HCT116 (cell line): Measurements from ENCODE around the gene ISM1. TPM values are rescaled to one million over a fixed set of nuclear protein-coding genes. Genes with fewer than 3 reads are reported as not detected.

Experiments
- ATAC-seq: fragments of 200-7000 bp; cut with Tn5 transposase; 2 replicates; pipeline ENCODE4 v1.9.1; 2020; ENCODE audit warnings: mild to moderate bottlenecking, moderate library complexity
- BruUV-seq: library from RNA; stranded (reverse); fragments of 400-500 nt; replicated peaks from 2 replicates; lab custom pipeline; 2021; lab: Mats Ljungman, UMichigan
- CTCF ChIA-PET: fragments of 300-600 bp; sonication (Branson Sonifier 250); formaldehyde crosslinking; loops from one replicate; lab custom pipeline; 2021; ENCODE audit warnings: antibody characterized with exemption; lab: Charles Lee
- POLR2A ChIA-PET: fragments of 300-600, 350-600 bp; sonication (Branson Sonifier 250); formaldehyde crosslinking; loops from one replicate; lab custom pipeline; 2021; ENCODE audit warnings: antibody characterized with exemption; lab: Charles Lee
- RAD21 ChIA-PET, 2 experiments: fragments of 300-600 bp; sonication (Branson Sonifier 250); formaldehyde crosslinking; loops; one replicate each; lab custom pipeline; 2023; ENCODE audit warnings: low total read pairs in 2 of 2; ENCODE audit not compliant: uncharacterized antibody in 2 of 2, unreplicated experiment in 2 of 2, low non-redundant PET in 1 of 2; lab: Charles Lee
- DNase-seq: peaks from one replicate; pipeline ENCODE4 v3.0.0-alpha.2; 2010; ENCODE audit warnings: low read depth, low spot score
- H2AFZ ChIP-seq: fragments of 200-600 bp; shearing (Covaris generic), sonication (generic); 2 replicates; pipeline ENCODE4 v1.6.1; 2017; ENCODE audit warnings: low read depth, mixed run types, mixed read lengths, antibody characterized with exemption, low read length; ENCODE audit not compliant: poor library complexity, severe bottlenecking
- H3K27ac ChIP-seq: 2 replicates; pipeline ENCODE4 v1.5.1; 2012; ENCODE audit warnings: low read depth, low read length
- H3K27me3 ChIP-seq: fragments of 200-600 bp; sonication (generic); 2 replicates; pipeline ENCODE4 v1.6.1; 2016; ENCODE audit warnings: mixed run types, low read length, mixed read lengths; ENCODE audit not compliant: insufficient read depth
- H3K36me3 ChIP-seq, 2 experiments: fragments of 200-500 bp in 1 of 2; fragments of 200-600 bp in 1 of 2; sonication (Bioruptor generic) in 1 of 2; sonication (generic) in 1 of 2; 2 replicates each; pipeline versions ENCODE4 v1.5.1 to v1.6.1; 2014 to 2016; ENCODE audit warnings: low read length in 2 of 2, inconsistent platforms in 1 of 2, mixed read lengths in 1 of 2, mixed run types in 1 of 2; ENCODE audit not compliant: insufficient read depth in 2 of 2, control insufficient read depth in 1 of 2
- H3K4me1 ChIP-seq, 2 experiments: fragments of 200-600 bp in 1 of 2; sonication (generic) in 1 of 2; 2 replicates each; pipeline versions ENCODE4 v1.5.1 to v1.6.1; 2012 to 2017; ENCODE audit warnings: low read length in 2 of 2, inconsistent platforms in 1 of 2, mild to moderate bottlenecking in 1 of 2, mixed read lengths in 1 of 2, mixed run types in 1 of 2, moderate library complexity in 1 of 2; ENCODE audit not compliant: insufficient read depth in 2 of 2, control insufficient read depth in 1 of 2
- H3K4me2 ChIP-seq: fragments of 200-600 bp; sonication (generic); 2 replicates; pipeline ENCODE4 v1.6.1; 2017; ENCODE audit warnings: mixed run types, low read length, mixed read lengths
- H3K4me3 ChIP-seq, 2 experiments: fragments of 200-600 bp in 1 of 2; sonication (generic) in 1 of 2; replicated peaks in 1 of 2; 2 replicates each; pipeline ENCODE4 v1.5.1; 2011 to 2016; ENCODE audit warnings: low read length in 2 of 2, control low read depth in 1 of 2, low read depth in 1 of 2, mild to moderate bottlenecking in 1 of 2, mixed read lengths in 1 of 2, mixed run types in 1 of 2
- H3K79me2 ChIP-seq: fragments of 200-600 bp; sonication (generic); 2 replicates; pipeline ENCODE4 v1.6.1; 2017; ENCODE audit warnings: mild to moderate bottlenecking, mixed run types, low read length, moderate library complexity, mixed read lengths; ENCODE audit not compliant: insufficient read depth
- H3K9ac ChIP-seq: fragments of 200-600 bp; sonication (generic); 2 replicates; pipeline ENCODE4 v1.6.1; 2016; ENCODE audit warnings: low read length, mixed read lengths
- H3K9me2 ChIP-seq: fragments of 200-600 bp; sonication (generic), shearing (Covaris generic); 2 replicates; pipeline ENCODE4 v1.6.1; 2017; ENCODE audit warnings: mixed run types, mild to moderate bottlenecking, moderate library complexity; ENCODE audit not compliant: insufficient read depth
- H3K9me3 ChIP-seq, 2 experiments: fragments of 200-500 bp in 1 of 2; fragments of 200-600 bp in 1 of 2; sonication (Bioruptor generic) in 1 of 2; sonication (generic) in 1 of 2; 2 replicates each; pipeline ENCODE4 v1.6.1; 2014 to 2017; ENCODE audit warnings: low read length in 2 of 2, mixed read lengths in 2 of 2, inconsistent platforms in 1 of 2, low read depth in 1 of 2, mild to moderate bottlenecking in 1 of 2, mixed run types in 1 of 2, moderate library complexity in 1 of 2; ENCODE audit not compliant: control insufficient read depth in 1 of 2, insufficient read depth in 1 of 2
- H4K20me1 ChIP-seq: fragments of 200-600 bp; sonication (generic), shearing (Covaris generic); 2 replicates; pipeline ENCODE4 v1.6.1; 2017; ENCODE audit warnings: mixed run types, mild to moderate bottlenecking, moderate library complexity; ENCODE audit not compliant: insufficient read depth
- EZH2 ChIP-seq: fragments of 200-600 bp; sonication (generic); IDR thresholded peaks from 2 replicates; pipeline ENCODE4 v1.6.1; 2017; ENCODE audit warnings: antibody characterized with exemption, mixed run types
- RAD21 ChIP-seq: IDR thresholded peaks from 2 replicates; pipeline ENCODE4 v1.6.1; 2012; ENCODE audit warnings: low read depth, mild to moderate bottlenecking
- SRF ChIP-seq: IDR thresholded peaks from 2 replicates; pipeline ENCODE4 v1.6.1; 2012; ENCODE audit warnings: low read depth
- ZNF274 ChIP-seq: fragments of 200-500 bp; sonication (Bioruptor generic); IDR thresholded peaks from 2 replicates; pipeline ENCODE4 v1.6.1; 2014; ENCODE audit warnings: mild to moderate bottlenecking, low read depth, low read length, inconsistent platforms
- intact Hi-C: fragments of 100-400 bp; cut with micrococcal nuclease; formaldehyde crosslinking; loops from 2 replicates; pipeline ENCODE4 v1.10.0; 2022
- total RNA-seq: library from RNA; stranded (reverse); gene quantifications from one replicate; pipeline ENCODE4 v1.2.1, GENCODE V29; 2021; ENCODE audit not compliant: unreplicated experiment
- TF ChIP-seq, protein P1 (sequence below), 3 experiments: fragments of 200-600 bp in 1 of 3; sonication (generic) in 1 of 3; IDR thresholded peaks in 2 of 3; conservative IDR thresholded peaks in 1 of 3; 2 replicates each; pipeline ENCODE4 v1.5.1; 2012 to 2017; ENCODE audit warnings: low read depth in 2 of 3, low read length in 2 of 3, antibody characterized with exemption in 1 of 3, borderline replicate concordance in 1 of 3, control low read depth in 1 of 3, mild to moderate bottlenecking in 1 of 3, mixed read lengths in 1 of 3, mixed run types in 1 of 3, moderate library complexity in 1 of 3; ENCODE audit not compliant: insufficient read depth in 1 of 3
- TF ChIP-seq, protein P2 (sequence below): IDR thresholded peaks from 2 replicates; pipeline ENCODE4 v1.6.1; 2012
- TF ChIP-seq, protein P3 (sequence below): IDR thresholded peaks from 2 replicates; pipeline ENCODE4 v1.6.1; 2012; ENCODE audit warnings: low read depth

Gene ISM1
- total RNA-seq, 1 experiment from 2014 or later = 0.37 TPM

DNA sequence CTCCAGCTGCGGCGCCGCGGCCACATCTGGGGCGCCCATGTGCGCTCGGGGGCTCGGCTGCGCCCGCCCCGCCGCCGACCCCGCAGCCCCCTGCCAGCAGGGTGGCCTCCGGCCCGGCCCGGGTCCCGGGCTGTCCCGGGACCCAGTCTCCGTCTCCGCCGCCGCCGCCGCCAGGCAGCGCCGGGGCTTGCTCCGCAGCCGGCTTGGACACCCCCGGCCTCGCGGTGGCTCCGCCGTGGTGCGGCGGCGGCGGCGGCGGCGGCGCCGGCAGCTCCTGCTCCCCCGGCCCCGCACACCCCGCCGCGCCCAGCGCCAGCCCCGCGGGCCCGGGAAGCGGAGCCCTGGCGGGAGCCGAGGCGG is 219 bp downstream of the ISM1 start:
- no peak for DNase-seq
- peak overlapping the region; percentile 39 to 62; a peak in 3 of 4 replicates for H3K4me3 ChIP-seq

More for the DNA sequence above, 219 bp downstream of the ISM1 start:
- ATAC-seq = peak; percentile 61
- ChIA-PET POLR2A (no interaction called here), RAD21 (no interaction called here), CTCF (no interaction called here)
- Histone ChIP-seq H3K9ac (no peak overlapping the region), H3K27ac (no peak overlapping the region; the same call in 1 of the 2 replicates), H3K4me1 (peaks cover 4 to 11% of the 10 kb centered on the region in 2 experiments; a peak in 3 of 4 replicates), H3K27me3 (peaks cover 51% of the 10 kb centered on the region), H4K20me1 (no peaks in the 10 kb centered on the region), H3K79me2 (no peaks in the 10 kb centered on the region), H3K9me2 (no peaks in the 10 kb centered on the region), H3K9me3 (no peaks in the 10 kb centered on the region), H2AFZ (no peak overlapping the region), H3K4me2 (peak overlapping the region; percentile 87; the same call in 1 of the 2 replicates), H3K36me3 (no peaks in the 10 kb centered on the region)
- no TSS peak for BruUV-seq
- intact Hi-C loops = no loop called here
- no peak for TF ChIP-seq EZH2
- TF ChIP-seq SRF = no peak
- TF ChIP-seq, protein P1, sequence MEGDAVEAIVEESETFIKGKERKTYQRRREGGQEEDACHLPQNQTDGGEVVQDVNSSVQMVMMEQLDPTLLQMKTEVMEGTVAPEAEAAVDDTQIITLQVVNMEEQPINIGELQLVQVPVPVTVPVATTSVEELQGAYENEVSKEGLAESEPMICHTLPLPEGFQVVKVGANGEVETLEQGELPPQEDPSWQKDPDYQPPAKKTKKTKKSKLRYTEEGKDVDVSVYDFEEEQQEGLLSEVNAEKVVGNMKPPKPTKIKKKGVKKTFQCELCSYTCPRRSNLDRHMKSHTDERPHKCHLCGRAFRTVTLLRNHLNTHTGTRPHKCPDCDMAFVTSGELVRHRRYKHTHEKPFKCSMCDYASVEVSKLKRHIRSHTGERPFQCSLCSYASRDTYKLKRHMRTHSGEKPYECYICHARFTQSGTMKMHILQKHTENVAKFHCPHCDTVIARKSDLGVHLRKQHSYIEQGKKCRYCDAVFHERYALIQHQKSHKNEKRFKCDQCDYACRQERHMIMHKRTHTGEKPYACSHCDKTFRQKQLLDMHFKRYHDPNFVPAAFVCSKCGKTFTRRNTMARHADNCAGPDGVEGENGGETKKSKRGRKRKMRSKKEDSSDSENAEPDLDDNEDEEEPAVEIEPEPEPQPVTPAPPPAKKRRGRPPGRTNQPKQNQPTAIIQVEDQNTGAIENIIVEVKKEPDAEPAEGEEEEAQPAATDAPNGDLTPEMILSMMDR (IDR thresholded peaks at IDR 0.05 in 2 of 3, conservative IDR thresholded peaks at IDR 0.05 in 1 of 3; ENCODE audit: borderline replicate concordance in 1 of 3, insufficient read depth in 1 of 3, low read depth in 2 of 3, low read length in 2 of 3) = no peak
- TF ChIP-seq, protein P2, sequence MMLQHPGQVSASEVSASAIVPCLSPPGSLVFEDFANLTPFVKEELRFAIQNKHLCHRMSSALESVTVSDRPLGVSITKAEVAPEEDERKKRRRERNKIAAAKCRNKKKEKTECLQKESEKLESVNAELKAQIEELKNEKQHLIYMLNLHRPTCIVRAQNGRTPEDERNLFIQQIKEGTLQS = no peak
- no peak for TF ChIP-seq RAD21
- no peak for TF ChIP-seq ZNF274
- TF ChIP-seq, protein P3, sequence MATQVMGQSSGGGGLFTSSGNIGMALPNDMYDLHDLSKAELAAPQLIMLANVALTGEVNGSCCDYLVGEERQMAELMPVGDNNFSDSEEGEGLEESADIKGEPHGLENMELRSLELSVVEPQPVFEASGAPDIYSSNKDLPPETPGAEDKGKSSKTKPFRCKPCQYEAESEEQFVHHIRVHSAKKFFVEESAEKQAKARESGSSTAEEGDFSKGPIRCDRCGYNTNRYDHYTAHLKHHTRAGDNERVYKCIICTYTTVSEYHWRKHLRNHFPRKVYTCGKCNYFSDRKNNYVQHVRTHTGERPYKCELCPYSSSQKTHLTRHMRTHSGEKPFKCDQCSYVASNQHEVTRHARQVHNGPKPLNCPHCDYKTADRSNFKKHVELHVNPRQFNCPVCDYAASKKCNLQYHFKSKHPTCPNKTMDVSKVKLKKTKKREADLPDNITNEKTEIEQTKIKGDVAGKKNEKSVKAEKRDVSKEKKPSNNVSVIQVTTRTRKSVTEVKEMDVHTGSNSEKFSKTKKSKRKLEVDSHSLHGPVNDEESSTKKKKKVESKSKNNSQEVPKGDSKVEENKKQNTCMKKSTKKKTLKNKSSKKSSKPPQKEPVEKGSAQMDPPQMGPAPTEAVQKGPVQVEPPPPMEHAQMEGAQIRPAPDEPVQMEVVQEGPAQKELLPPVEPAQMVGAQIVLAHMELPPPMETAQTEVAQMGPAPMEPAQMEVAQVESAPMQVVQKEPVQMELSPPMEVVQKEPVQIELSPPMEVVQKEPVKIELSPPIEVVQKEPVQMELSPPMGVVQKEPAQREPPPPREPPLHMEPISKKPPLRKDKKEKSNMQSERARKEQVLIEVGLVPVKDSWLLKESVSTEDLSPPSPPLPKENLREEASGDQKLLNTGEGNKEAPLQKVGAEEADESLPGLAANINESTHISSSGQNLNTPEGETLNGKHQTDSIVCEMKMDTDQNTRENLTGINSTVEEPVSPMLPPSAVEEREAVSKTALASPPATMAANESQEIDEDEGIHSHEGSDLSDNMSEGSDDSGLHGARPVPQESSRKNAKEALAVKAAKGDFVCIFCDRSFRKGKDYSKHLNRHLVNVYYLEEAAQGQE = no peak
